SU-DHL-6 (cell line): ENCODE measurements around the gene LCN9.

Experiments used
- H2AFZ ChIP-seq: fragments of 200-600 bp; sonication (generic); 2 replicates; pipeline ENCODE4 v1.6.1; 2014; ENCODE audit warnings: low read depth, mild to moderate bottlenecking, moderate library complexity, mixed read lengths, antibody characterized with exemption, low read length; ENCODE audit not compliant: severe bottlenecking
- H3F3A ChIP-seq: fragments of 200-600 bp; shearing (Covaris generic); 2 replicates; pipeline ENCODE4 v1.6.0; 2016; ENCODE audit warnings: antibody characterized with exemption, mild to moderate bottlenecking; ENCODE audit not compliant: insufficient read depth
- H3K27ac ChIP-seq: fragments of 200-600 bp; sonication (generic); 2 replicates; pipeline ENCODE4 v1.5.1; 2016; ENCODE audit warnings: low read depth, mild to moderate bottlenecking, low read length, moderate library complexity, mixed read lengths
- H3K27me3 ChIP-seq: fragments of 200-600 bp; sonication (generic), shearing (Covaris generic); 2 replicates; pipeline ENCODE4 v1.6.0; 2014; ENCODE audit warnings: mild to moderate bottlenecking, low read length
- H3K36me3 ChIP-seq: fragments of 200-600 bp; sonication (generic); 2 replicates; pipeline ENCODE4 v1.6.1; 2014; ENCODE audit warnings: mild to moderate bottlenecking, low read length, mixed read lengths
- H3K4me2 ChIP-seq: fragments of 300-600, 200-600 bp; shearing (Covaris generic), sonication (generic); 2 replicates; pipeline ENCODE4 v1.6.0; 2014; ENCODE audit warnings: low read length, low read depth, mild to moderate bottlenecking; ENCODE audit not compliant: poor library complexity, severe bottlenecking
- H3K4me3 ChIP-seq: fragments of 200-600 bp; sonication (generic); 2 replicates; pipeline ENCODE4 v1.5.1; 2014; ENCODE audit warnings: antibody characterized with exemption, low read length, mild to moderate bottlenecking, mixed read lengths; ENCODE audit not compliant: insufficient read depth, poor library complexity, severe bottlenecking
- H3K79me2 ChIP-seq: fragments of 200-600 bp; sonication (generic); 2 replicates; pipeline ENCODE4 v1.6.1; 2014; ENCODE audit warnings: mild to moderate bottlenecking, low read length, moderate library complexity; ENCODE audit not compliant: insufficient read depth
- H3K9ac ChIP-seq: fragments of 200-600 bp; sonication (generic); 2 replicates; pipeline ENCODE4 v1.7.0; 2014; ENCODE audit warnings: mild to moderate bottlenecking, low read length
- H3K9me2 ChIP-seq: fragments of 200-600 bp; sonication (generic); replicated peaks from 2 replicates; pipeline ENCODE4 v1.6.1; 2014; ENCODE audit warnings: low read length; ENCODE audit not compliant: insufficient read depth
- H3K9me3 ChIP-seq: fragments of 200-600 bp; sonication (generic); 2 replicates; pipeline ENCODE4 v1.6.1; 2014; ENCODE audit warnings: low read length, mixed read lengths; ENCODE audit not compliant: insufficient read depth
- H4K20me1 ChIP-seq: fragments of 200-600 bp; sonication (generic); 2 replicates; pipeline ENCODE4 v1.6.1; 2014; ENCODE audit warnings: low read depth, mild to moderate bottlenecking, antibody characterized with exemption, low read length, moderate library complexity, mixed read lengths
- EZH2phosphoT487 ChIP-seq: fragments of 200-600 bp; sonication (generic), shearing (Covaris generic); conservative IDR thresholded peaks from 2 replicates; pipeline ENCODE4 v1.6.1; 2018; ENCODE audit warnings: mild to moderate bottlenecking, antibody characterized with exemption, low read length, moderate library complexity, mixed read lengths
- TF ChIP-seq, protein P1 (sequence below): fragments of 200-600 bp; sonication (generic); IDR thresholded peaks from one replicate; pipeline ENCODE4 v1.5.1; 2017; ENCODE audit warnings: antibody characterized with exemption, mild to moderate bottlenecking, low read length, moderate library complexity; ENCODE audit not compliant: insufficient read depth, poor library complexity, severe bottlenecking

LCN9 gene

DNA sequence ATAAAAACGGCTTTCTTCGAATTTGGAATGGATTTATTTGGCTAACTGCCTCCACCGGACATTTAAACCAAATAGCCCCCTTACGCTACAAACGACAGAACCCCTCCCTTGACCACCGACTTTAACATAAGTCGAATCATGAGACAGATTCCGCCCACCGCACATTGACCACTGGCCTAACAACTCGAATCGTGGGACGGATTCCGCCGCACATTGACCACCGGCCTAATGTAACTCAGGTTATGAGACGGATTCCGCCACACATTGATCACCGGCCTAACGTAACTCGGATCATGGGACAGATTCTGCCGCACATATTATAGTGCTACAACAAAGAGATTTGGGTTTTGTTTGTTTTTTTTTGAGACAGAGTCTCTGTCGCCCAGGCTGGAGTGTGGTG, 2.7 kb upstream of the LCN9 start:
- Histone ChIP-seq H3K4me3 (no peak overlapping the region), H3K9me2 (no peaks in the 10 kb centered on the region), H4K20me1 (no peaks in the 10 kb centered on the region), H3K36me3 (no peaks in the 10 kb centered on the region), H3K4me2 (no peak overlapping the region), H3F3A (no peaks in the 10 kb centered on the region), H2AFZ (no peak overlapping the region), H3K9ac (no peak overlapping the region), H3K9me3 (no peaks in the 10 kb centered on the region), H3K27me3 (no peaks in the 10 kb centered on the region), H3K79me2 (no peaks in the 10 kb centered on the region), H3K27ac (no peak overlapping the region)
- TF ChIP-seq, protein P1, sequence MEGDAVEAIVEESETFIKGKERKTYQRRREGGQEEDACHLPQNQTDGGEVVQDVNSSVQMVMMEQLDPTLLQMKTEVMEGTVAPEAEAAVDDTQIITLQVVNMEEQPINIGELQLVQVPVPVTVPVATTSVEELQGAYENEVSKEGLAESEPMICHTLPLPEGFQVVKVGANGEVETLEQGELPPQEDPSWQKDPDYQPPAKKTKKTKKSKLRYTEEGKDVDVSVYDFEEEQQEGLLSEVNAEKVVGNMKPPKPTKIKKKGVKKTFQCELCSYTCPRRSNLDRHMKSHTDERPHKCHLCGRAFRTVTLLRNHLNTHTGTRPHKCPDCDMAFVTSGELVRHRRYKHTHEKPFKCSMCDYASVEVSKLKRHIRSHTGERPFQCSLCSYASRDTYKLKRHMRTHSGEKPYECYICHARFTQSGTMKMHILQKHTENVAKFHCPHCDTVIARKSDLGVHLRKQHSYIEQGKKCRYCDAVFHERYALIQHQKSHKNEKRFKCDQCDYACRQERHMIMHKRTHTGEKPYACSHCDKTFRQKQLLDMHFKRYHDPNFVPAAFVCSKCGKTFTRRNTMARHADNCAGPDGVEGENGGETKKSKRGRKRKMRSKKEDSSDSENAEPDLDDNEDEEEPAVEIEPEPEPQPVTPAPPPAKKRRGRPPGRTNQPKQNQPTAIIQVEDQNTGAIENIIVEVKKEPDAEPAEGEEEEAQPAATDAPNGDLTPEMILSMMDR = no peak
- TF ChIP-seq EZH2phosphoT487 = no peak

GRCh38 chr9:135661816-135662560, 1.1 kb upstream of the LCN9 start:
- Histone ChIP-seq H3K36me3 (no peaks in the 10 kb centered on the region), H3K27ac (no peak overlapping the region), H3K27me3 (no peaks in the 10 kb centered on the region), H3F3A (no peaks in the 10 kb centered on the region), H3K9me2 (no peaks in the 10 kb centered on the region), H3K4me2 (no peak overlapping the region), H3K9ac (no peak overlapping the region), H4K20me1 (no peaks in the 10 kb centered on the region), H2AFZ (no peak overlapping the region), H3K79me2 (no peaks in the 10 kb centered on the region), H3K9me3 (no peaks in the 10 kb centered on the region), H3K4me3 (no peak overlapping the region)
- TF ChIP-seq, protein P1 = no peak
- TF ChIP-seq EZH2phosphoT487 = no peak

- Histone ChIP-seq H3K27ac (no peak overlapping the region), H2AFZ (no peak overlapping the region), H3F3A (no peaks in the 10 kb centered on the region), H3K36me3 (no peaks in the 10 kb centered on the region), H3K4me3 (no peak overlapping the region), H3K4me2 (no peak overlapping the region), H3K9me2 (no peaks in the 10 kb centered on the region), H3K9me3 (no peaks in the 10 kb centered on the region), H4K20me1 (no peaks in the 10 kb centered on the region), H3K79me2 (no peaks in the 10 kb centered on the region), H3K9ac (no peak overlapping the region), H3K27me3 (no peaks in the 10 kb centered on the region)
- TF ChIP-seq, protein P1 = no peak
- no peak for TF ChIP-seq EZH2phosphoT487
These were observed 302 bp downstream of the LCN9 start for GRCh38 chr9:135663451-135663770.
